HG03025 (cell line): ENCODE data around the gene LRMDA.
"Not testable (repeated sequence)": the region's sequence is repeated elsewhere in the genome, so short reads cannot be mapped to it uniquely, and the experiment has no call there.

Experiments used
- ATAC-seq: cut with Tn5 transposase; IDR thresholded peaks from one replicate; pipeline ENCODE4 v1.9.1; 2021; ENCODE audit warnings: mild to moderate bottlenecking, moderate library complexity; ENCODE audit not compliant: unreplicated experiment, low FRiP score

The LRMDA gene

GRCh38 chr10:75600833-75601232, 169.4 kb downstream of the LRMDA start:
- ATAC-seq = no peak

- ATAC-seq = no peak
Observed at GRCh38 chr10:75602341-75602740, 170.9 kb downstream of the LRMDA start.

GRCh38 chr10:75605096-75605495, 173.7 kb downstream of the LRMDA start:
- no peak for ATAC-seq

- ATAC-seq = not testable (repeated sequence)
Observed at GRCh38 chr10:75605795-75606194, 174.4 kb downstream of the LRMDA start.

GRCh38 chr10:75606203-75606779, 174.9 kb downstream of the LRMDA start:
- peak; percentile 47 for ATAC-seq

GRCh38 chr10:75607576-75607975, 176.2 kb downstream of the LRMDA start:
- ATAC-seq = no peak

GRCh38 chr10:75610183-75610582, 178.8 kb downstream of the LRMDA start:
- ATAC-seq = no peak

GRCh38 chr10:75611172-75611992, 180.0 kb downstream of the LRMDA start:
- no peak for ATAC-seq

- no peak for ATAC-seq
Observed at GRCh38 chr10:75611993-75612372, 180.6 kb downstream of the LRMDA start.

- ATAC-seq = no peak
Observed at GRCh38 chr10:75612904-75613684, 181.7 kb downstream of the LRMDA start.

GRCh38 chr10:75613685-75614504, 182.5 kb downstream of the LRMDA start:
- no peak for ATAC-seq

- no peak for ATAC-seq
Observed at GRCh38 chr10:75616076-75616475, 184.7 kb downstream of the LRMDA start.

GRCh38 chr10:75616874-75617478, 185.6 kb downstream of the LRMDA start:
- no peak for ATAC-seq

- no peak for ATAC-seq
Observed at GRCh38 chr10:75617485-75618155, 186.2 kb downstream of the LRMDA start.

GRCh38 chr10:75619635-75620034, 188.2 kb downstream of the LRMDA start:
- no peak for ATAC-seq

GRCh38 chr10:75620356-75620755, 188.9 kb downstream of the LRMDA start:
- no peak for ATAC-seq

- ATAC-seq = not testable (repeated sequence)
Observed at GRCh38 chr10:75621003-75621402, 189.6 kb downstream of the LRMDA start.

GRCh38 chr10:75622503-75622902, 191.1 kb downstream of the LRMDA start:
- no peak for ATAC-seq

GRCh38 chr10:75623310-75624093, 192.1 kb downstream of the LRMDA start:
- no peak for ATAC-seq
